B cell (primary cell): ENCODE results near the gene SCAF11. TPM values are rescaled to one million over a fixed set of nuclear protein-coding genes. Genes with fewer than 3 reads are reported as not detected.

ENCODE experiments used
- ATAC-seq: fragments of 200-7000 bp; cut with Tn5 transposase; one replicate; pipeline ENCODE4 v1.10.0; 2021; ENCODE audit warnings: low read depth, mild to moderate bottlenecking, moderate number of reproducible peaks, moderate library complexity
- CTCF ChIA-PET: fragments of 350-600 bp; sonication (Branson Sonifier 250); formaldehyde crosslinking; loops from one replicate; lab custom pipeline; 2021; ENCODE audit warnings: antibody characterized with exemption, inconsistent platforms; lab: Charles Lee
- POLR2A ChIA-PET: fragments of 350-600 bp; sonication (Branson Sonifier 250); formaldehyde crosslinking; loops from one replicate; lab custom pipeline; 2021; ENCODE audit warnings: antibody characterized with exemption; lab: Charles Lee
- DNase-seq: peaks from one replicate; pipeline ENCODE4 v3.0.0; 2013
- H2AFZ ChIP-seq: 2 replicates; pipeline ENCODE4 v1.6.1; 2012; ENCODE audit warnings: mild to moderate bottlenecking, low read depth, low read length; ENCODE audit not compliant: insufficient read depth, poor library complexity, severe bottlenecking
- H3K27ac ChIP-seq, 2 donors: 1 replicate in 1 of 2; 2 replicates in 1 of 2; pipeline ENCODE4 v1.5.1; 2012 to 2013; ENCODE audit warnings: low read length in 2 of 2, mild to moderate bottlenecking in 2 of 2, moderate library complexity in 1 of 2
- H3K27me3 ChIP-seq, 4 experiments: fragments of 200-600 bp in 1 of 4; sonication (generic) in 1 of 4; replicated peaks in 1 of 4; 1 replicate in 2 of 4; 2 replicates in 2 of 4; pipeline versions ENCODE4 v1.6.1 to v1.7.0; 2013 to 2016; ENCODE audit warnings: low read length in 3 of 4, mild to moderate bottlenecking in 2 of 4, mixed read lengths in 1 of 4, moderate library complexity in 1 of 4; ENCODE audit not compliant: insufficient read depth in 4 of 4, control insufficient read depth in 3 of 4; ENCODE audit errors: control extremely low read depth in 1 of 4
- H3K36me3 ChIP-seq, 2 experiments: replicated peaks in 1 of 2; 1 replicate in 1 of 2; 2 replicates in 1 of 2; pipeline versions ENCODE4 v1.6.1 to v1.7.1; 2013; ENCODE audit warnings: low read length in 1 of 2; ENCODE audit not compliant: insufficient read depth in 2 of 2, control insufficient read depth in 1 of 2; ENCODE audit errors: control extremely low read depth in 1 of 2, extremely low read depth in 1 of 2
- H3K4me1 ChIP-seq, 2 donors: fragments of 200-600 bp in 1 of 2; sonication (generic) in 1 of 2; 1 replicate in 1 of 2; 2 replicates in 1 of 2; pipeline versions ENCODE4 v1.5.1 to v1.6.1; 2013 to 2017; ENCODE audit warnings: low read length in 2 of 2; ENCODE audit not compliant: control insufficient read depth in 2 of 2, insufficient read depth in 2 of 2
- H3K4me2 ChIP-seq: replicated peaks from 2 replicates; pipeline ENCODE3; 2012; ENCODE audit warnings: mild to moderate bottlenecking, low read depth, low read length; ENCODE audit not compliant: poor library complexity, severe bottlenecking
- H3K4me3 ChIP-seq, 5 experiments: fragments of 200-600 bp in 1 of 5; sonication (generic) in 1 of 5; 1 replicate in 3 of 5; 2 replicates in 2 of 5; pipeline versions ENCODE4 v1.5.1 to v1.7.0; 2011 to 2016; ENCODE audit warnings: low read length in 4 of 5, mild to moderate bottlenecking in 4 of 5, low read depth in 2 of 5, control low read depth in 1 of 5, moderate library complexity in 1 of 5; ENCODE audit not compliant: insufficient read depth in 1 of 5; ENCODE audit errors: control extremely low read depth in 1 of 5, extremely low read depth in 1 of 5
- H3K79me2 ChIP-seq: fragments of 200-600 bp; sonication (generic); one replicate; pipeline ENCODE4 v1.6.0; 2016; ENCODE audit warnings: low read length; ENCODE audit not compliant: control insufficient read depth, insufficient read depth
- H3K9ac ChIP-seq: fragments of 200-600 bp; sonication (generic); 2 replicates; pipeline ENCODE4 v1.6.1; 2017; ENCODE audit warnings: mild to moderate bottlenecking, low read length, moderate library complexity
- H3K9me3 ChIP-seq, 3 donors: one replicate each; pipeline versions ENCODE4 v1.6.1 to v1.7.1; 2013; ENCODE audit warnings: low read length in 2 of 3; ENCODE audit not compliant: control insufficient read depth in 2 of 3, insufficient read depth in 1 of 3; ENCODE audit errors: control extremely low read depth in 1 of 3
- H4K20me1 ChIP-seq: 2 replicates; pipeline ENCODE4 v1.6.0; 2012; ENCODE audit warnings: mild to moderate bottlenecking, low read length; ENCODE audit not compliant: insufficient read depth, control insufficient read depth, poor library complexity, severe bottlenecking
- H3K27ac Mint-ChIP-seq: one replicate; pipeline ENCODE4 v1.8.0; 2021; ENCODE audit warnings: mixed read lengths
- H3K27me3 Mint-ChIP-seq: one replicate; pipeline ENCODE4 v1.8.0; 2021; ENCODE audit warnings: mixed read lengths
- H3K4me1 Mint-ChIP-seq: one replicate; pipeline ENCODE4 v1.8.0; 2021; ENCODE audit warnings: mixed read lengths
- H3K4me3 Mint-ChIP-seq: one replicate; pipeline ENCODE4 v1.8.0; 2021; ENCODE audit warnings: mixed read lengths
- H3K9me3 Mint-ChIP-seq: one replicate; pipeline ENCODE4 v1.8.0; 2022; ENCODE audit warnings: mixed read lengths; ENCODE audit not compliant: insufficient read depth
- CTCF ChIP-seq: fragments of 200-600 bp; IDR thresholded peaks from one replicate; pipeline ENCODE4 v1.8.0; 2022; ENCODE audit warnings: antibody characterized with exemption, mild to moderate bottlenecking
- EZH2 ChIP-seq: IDR thresholded peaks from 2 replicates; pipeline ENCODE4 v1.6.1; 2012; ENCODE audit warnings: borderline replicate concordance, low read depth, mild to moderate bottlenecking, moderate library complexity, low read length; ENCODE audit not compliant: insufficient read depth, poor library complexity, severe bottlenecking
- WGBS: methylation state at CpG from one replicate; pipeline ENCODE4 v1.1.5; 2013; ENCODE audit warnings: missing lambda C conversion rate; ENCODE audit not compliant: insufficient coverage; 5-methylcytosine and 5-hydroxymethylcytosine counted together
- intact Hi-C: fragments of 100-400 bp; cut with micrococcal nuclease; formaldehyde crosslinking; loops from one replicate; pipeline ENCODE4 v1.10.0; 2022
- polyA plus RNA-seq: library from polyadenylated mRNA; depleted of rRNA; stranded (reverse); fragments of >200 nt; gene quantifications from 2 replicates; pipeline ENCODE4 v1.2.3, GENCODE V29; 2012
- total RNA-seq, 2 donors: library from RNA; stranded (reverse); fragments of 120-200 nt in 1 of 2; gene quantifications; 1 replicate in 1 of 2; 2 replicates in 1 of 2; pipeline versions ENCODE4 v1.2.3 to v1.2.4, GENCODE V29; 2013 to 2022

The SCAF11 gene
- total and polyA plus RNA-seq, 2 donors (not counting 1 experiment from before 2014, with no cell fraction given), result 76.1 to 247 TPM

- no peak overlapping the region for H2AFZ ChIP-seq
- H3K27ac ChIP-seq, result peak overlapping the region; percentile 86 to 93
- Mint-ChIP-seq H3K9me3 (peaks cover 3% of the 10 kb centered on the region), H3K27me3 (no peaks in the 10 kb centered on the region), H3K27ac (peak overlapping the region; percentile 87), H3K4me1 (peaks cover 76% of the 10 kb centered on the region), H3K4me3 (peak overlapping the region; percentile 76)
- TF ChIP-seq EZH2 (no peak), CTCF (no peak)
- H3K9me3 ChIP-seq, result no peaks in the 10 kb centered on the region
- peaks cover 0 to 12% of the 10 kb centered on the region in 2 experiments for H3K36me3 ChIP-seq
- no peaks in the 10 kb centered on the region for H3K27me3 ChIP-seq
- ChIA-PET POLR2A (no interaction called here), CTCF (interaction anchor here (1.5 kb wide), 1 partner anchor 283 kb away, joined by 4 read pairs; the partner anchor contains the start of gene SLC38A1)
- peaks cover 64 to 69% of the 10 kb centered on the region in 2 donors for H3K4me1 ChIP-seq
- peak; percentile 84 for DNase-seq
- no peak for ATAC-seq
- WGBS, result 50% methylated on average over 2 of the region's 5 CpGs
- intact Hi-C loops, result loop anchor here (1.0 to 5.0 kb wide), 3 partner anchors 39 to 1826 kb away; no protein-coding TSS in a partner anchor
- peaks cover 18% of the 10 kb centered on the region for H4K20me1 ChIP-seq
- peak overlapping the region; percentile 81 for H3K4me2 ChIP-seq
- peak overlapping the region in 1 of 5 experiments; percentile 23 for H3K4me3 ChIP-seq
- peak overlapping the region; percentile 12 for H3K9ac ChIP-seq
- H3K79me2 ChIP-seq, result peaks cover 84% of the 10 kb centered on the region
Observed at GRCh38 chr12:45986641-45987339, 3.6 kb downstream of the SCAF11 start.
